SK-N-MC (cell line): ENCODE results near the gene HP.
"Not testable (repeated sequence)": the region's sequence is repeated elsewhere in the genome, so short reads cannot be mapped to it uniquely, and the experiment has no call there.

ENCODE experiments used
- EZH2 ChIP-seq: fragments of 200-600 bp; sonication (generic); IDR thresholded peaks from one replicate; pipeline ENCODE4 v1.6.1; 2017; ENCODE audit warnings: antibody characterized with exemption
- POLR2AphosphoS5 ChIP-seq: IDR thresholded peaks from 2 replicates; pipeline ENCODE4 v1.6.1; 2012; ENCODE audit warnings: mild to moderate bottlenecking, low read depth, low read length, borderline replicate concordance

- not testable (repeated sequence) for TF ChIP-seq POLR2AphosphoS5, EZH2
Observed at GRCh38 chr16:72054254-72054847, at the start of gene HP.
